SK-N-SH treated with all-trans-retinoic acid at 6 μM for 48 hours (cell line): ENCODE results near the gene NCMAP.

Source experiments
- ATAC-seq: fragments of 200-7000 bp; cut with Tn5 transposase; 3 replicates; pipeline ENCODE4 v1.9.1; 2020; ENCODE audit warnings: mild to moderate bottlenecking, moderate library complexity
- ARNTL ChIP-seq: fragments of 450-650 bp; formaldehyde crosslinking; IDR thresholded peaks from 2 replicates; pipeline ENCODE4 v1.5.0; 2020; ENCODE audit warnings: low read depth, mild to moderate bottlenecking, moderate library complexity, borderline replicate concordance
- CREB5 ChIP-seq: fragments of 250-450 bp; sonication (Bioruptor Pico); IDR thresholded peaks from 2 replicates; pipeline ENCODE4 v1.5.1; 2020; ENCODE audit warnings: low read depth, mild to moderate bottlenecking, moderate library complexity
- CSDC2 ChIP-seq: fragments of 250-450 bp; sonication (Bioruptor Pico); IDR thresholded peaks from 2 replicates; pipeline ENCODE4 v1.5.0; 2020; ENCODE audit warnings: mild to moderate bottlenecking, moderate library complexity
- ESRRG ChIP-seq: fragments of 250-450 bp; sonication (Bioruptor Pico); IDR thresholded peaks from 2 replicates; pipeline ENCODE4 v1.6.1; 2021; ENCODE audit warnings: mild to moderate bottlenecking
- GLIS3 ChIP-seq: fragments of 250-450 bp; sonication (Bioruptor Pico); IDR thresholded peaks from 2 replicates; pipeline ENCODE4 v1.5.0; 2020; ENCODE audit warnings: mild to moderate bottlenecking, moderate library complexity
- ISL1 ChIP-seq: fragments of 250-450 bp; sonication (Bioruptor Pico); IDR thresholded peaks from 2 replicates; pipeline ENCODE4 v2.1.2; 2022; ENCODE audit warnings: mild to moderate bottlenecking, moderate library complexity
- POU6F1 ChIP-seq: fragments of 250-450 bp; sonication (Bioruptor Pico); IDR thresholded peaks from 2 replicates; pipeline ENCODE4 v1.8.0; 2021; ENCODE audit warnings: low read depth, mild to moderate bottlenecking, moderate library complexity, borderline replicate concordance
- PPARA ChIP-seq: fragments of 250-450 bp; sonication (Bioruptor Pico); IDR thresholded peaks from 2 replicates; pipeline ENCODE4 v1.5.0; 2020; ENCODE audit warnings: mild to moderate bottlenecking, borderline replicate concordance
- RARB ChIP-seq: fragments of 250-450 bp; sonication (Bioruptor Pico); IDR thresholded peaks from 2 replicates; pipeline ENCODE4 v1.8.0; 2021; ENCODE audit warnings: mild to moderate bottlenecking, moderate library complexity
- SNAI2 ChIP-seq: fragments of 250-450 bp; sonication (Bioruptor Pico); IDR thresholded peaks from 2 replicates; pipeline ENCODE4 v1.5.0; 2020; ENCODE audit warnings: mild to moderate bottlenecking, moderate library complexity
- TCF4 ChIP-seq: fragments of 250-450 bp; sonication (Bioruptor Pico); IDR thresholded peaks from 2 replicates; pipeline ENCODE4 v1.8.0; 2021; ENCODE audit warnings: mild to moderate bottlenecking, moderate library complexity, borderline replicate concordance
- TSHZ2 ChIP-seq: fragments of 250-450 bp; sonication (Bioruptor Pico); IDR thresholded peaks from 2 replicates; pipeline ENCODE4 v1.5.0; 2020; ENCODE audit warnings: mild to moderate bottlenecking, moderate library complexity
- ZC3H10 ChIP-seq: fragments of 250-450 bp; sonication (Bioruptor Pico); IDR thresholded peaks from 2 replicates; pipeline ENCODE4 v1.5.1; 2021; ENCODE audit warnings: mild to moderate bottlenecking, moderate library complexity
- ZFP3 ChIP-seq: fragments of 250-450 bp; sonication (Bioruptor Pico); IDR thresholded peaks from 2 replicates; pipeline ENCODE4 v1.5.0; 2020; ENCODE audit warnings: mild to moderate bottlenecking, moderate library complexity
- ZFP30 ChIP-seq: fragments of 450-650 bp; formaldehyde crosslinking; IDR thresholded peaks from 2 replicates; pipeline ENCODE4 v1.5.0; 2022; ENCODE audit warnings: mild to moderate bottlenecking, moderate library complexity
- ZNF565 ChIP-seq: fragments of 450-650 bp; formaldehyde crosslinking; conservative IDR thresholded peaks from 2 replicates; pipeline ENCODE4 v1.5.0; 2020; ENCODE audit warnings: low read depth, mild to moderate bottlenecking, moderate library complexity
- ZNF70 ChIP-seq: fragments of 450-650 bp; formaldehyde crosslinking; IDR thresholded peaks from 2 replicates; pipeline ENCODE4 v1.5.0; 2020; ENCODE audit warnings: mild to moderate bottlenecking, moderate library complexity
- ZNF8 ChIP-seq: fragments of 450-650 bp; formaldehyde crosslinking; IDR thresholded peaks from 2 replicates; pipeline ENCODE4 v1.5.0; 2020; ENCODE audit warnings: mild to moderate bottlenecking, moderate library complexity

NCMAP gene

GRCh38 chr1:24609949-24610517, 54.1 kb downstream of the NCMAP start:
- no peak for TF ChIP-seq SNAI2 (CRISPR knock-in tag)
- TF ChIP-seq ZNF565: no peak
- TF ChIP-seq PPARA (CRISPR knock-in tag): no peak
- TF ChIP-seq ZNF8 (CRISPR knock-in tag): no peak
- no peak for TF ChIP-seq RARB (CRISPR knock-in tag)
- no peak for TF ChIP-seq TCF4 (CRISPR knock-in tag)
- no peak for TF ChIP-seq ZFP30 (CRISPR knock-in tag)
- ATAC-seq: no peak

GRCh38 chr1:24619376-24619775, 63.5 kb downstream of the NCMAP start:
- no peak for TF ChIP-seq ZNF565
- no peak for TF ChIP-seq ZC3H10 (CRISPR knock-in tag)
- TF ChIP-seq GLIS3: no peak
- TF ChIP-seq ZFP30 (CRISPR knock-in tag): no peak
- no peak for TF ChIP-seq PPARA (CRISPR knock-in tag)
- no peak for TF ChIP-seq POU6F1
- no peak for TF ChIP-seq ZNF8 (CRISPR knock-in tag)
- no peak for TF ChIP-seq ARNTL (CRISPR knock-in tag)
- ATAC-seq: no peak

- ATAC-seq: no peak
- no peak for TF ChIP-seq ZFP3 (CRISPR knock-in tag)
- TF ChIP-seq ZNF70 (CRISPR knock-in tag): no peak
- TF ChIP-seq CSDC2 (CRISPR knock-in tag): no peak
- TF ChIP-seq ZNF565: no peak
- no peak for TF ChIP-seq ZFP30 (CRISPR knock-in tag)
- TF ChIP-seq ESRRG (CRISPR knock-in tag): no peak
- no peak for TF ChIP-seq CREB5 (CRISPR knock-in tag)
Measured at GRCh38 chr1:24620678-24621077, 64.8 kb downstream of the NCMAP start.

GRCh38 chr1:24621121-24621520, 65.2 kb downstream of the NCMAP start:
- TF ChIP-seq POU6F1: no peak
- TF ChIP-seq ISL1 (CRISPR knock-in tag): no peak
- TF ChIP-seq TSHZ2 (CRISPR knock-in tag): no peak
- TF ChIP-seq ESRRG (CRISPR knock-in tag): no peak
- ATAC-seq: no peak

- no peak for ATAC-seq
- TF ChIP-seq ZNF565 (no peak), ZNF70 (CRISPR knock-in tag) (no peak)
Measured at GRCh38 chr1:24622218-24622617, 66.3 kb downstream of the NCMAP start.

- no peak for ATAC-seq
- TF ChIP-seq TCF4 (CRISPR knock-in tag) (no peak), ZFP3 (CRISPR knock-in tag) (no peak), ARNTL (CRISPR knock-in tag) (no peak)
Measured at GRCh38 chr1:24632832-24633175, 76.9 kb downstream of the NCMAP start.
